CD4-positive, alpha-beta memory T cell (primary cell): Measurements from ENCODE around the gene FAM120A. TPM values are rescaled to one million over a fixed set of nuclear protein-coding genes. Genes with fewer than 3 reads are reported as not detected.

Source experiments
- CTCF ChIA-PET: fragments of 350-600 bp; sonication (Branson Sonifier 250); formaldehyde crosslinking; loops from one replicate; lab custom pipeline; 2021; ENCODE audit warnings: inconsistent platforms; ENCODE audit not compliant: partially characterized antibody; lab: Charles Lee
- POLR2A ChIA-PET: fragments of 350-600 bp; sonication (Branson Sonifier 250); formaldehyde crosslinking; loops from one replicate; lab custom pipeline; 2021; ENCODE audit not compliant: partially characterized antibody; lab: Charles Lee
- DNase-seq, 5 donors: peaks; one replicate each; pipeline versions ENCODE4 v3.0.0 to v3.0.0-alpha.2; 2020 to 2022; ENCODE audit warnings: mixed read lengths in 1 of 5
- H3K27ac ChIP-seq: one replicate; pipeline ENCODE4 v1.7.0; 2013; ENCODE audit warnings: low read depth, low read length
- H3K27me3 ChIP-seq: 2 replicates; pipeline ENCODE4 v1.7.0; 2013; ENCODE audit warnings: mild to moderate bottlenecking, low read length, moderate library complexity; ENCODE audit not compliant: insufficient read depth
- H3K36me3 ChIP-seq: 2 replicates; pipeline ENCODE4 v1.7.0; 2013; ENCODE audit warnings: mild to moderate bottlenecking, low read length, moderate library complexity; ENCODE audit not compliant: insufficient read depth
- H3K4me1 ChIP-seq: 2 replicates; pipeline ENCODE4 v1.7.0; 2013; ENCODE audit warnings: mild to moderate bottlenecking, low read length, moderate library complexity; ENCODE audit not compliant: insufficient read depth
- H3K4me3 ChIP-seq, 2 donors: one replicate each; pipeline ENCODE4 v1.7.0; 2013; ENCODE audit warnings: low read length in 2 of 2, mild to moderate bottlenecking in 1 of 2
- H3K9me3 ChIP-seq, 2 donors: one replicate each; pipeline ENCODE4 v1.7.0; 2013; ENCODE audit warnings: low read length in 2 of 2, control low read depth in 1 of 2; ENCODE audit not compliant: control insufficient read depth in 1 of 2
- H3K27ac Mint-ChIP-seq, 7 donors: one replicate each; pipeline ENCODE4 v1.8.0; 2020 to 2021; ENCODE audit warnings: mixed read lengths in 7 of 7, mild to moderate bottlenecking in 6 of 7, inconsistent platforms in 3 of 7, moderate library complexity in 3 of 7
- H3K27me3 Mint-ChIP-seq, 2 donors: one replicate each; pipeline ENCODE4 v1.8.0; 2020 to 2021; ENCODE audit warnings: mixed read lengths in 2 of 2
- H3K36me3 Mint-ChIP-seq, 2 donors: one replicate each; pipeline ENCODE4 v1.8.0; 2020 to 2021; ENCODE audit warnings: mixed read lengths in 2 of 2, inconsistent platforms in 1 of 2, mild to moderate bottlenecking in 1 of 2
- H3K4me1 Mint-ChIP-seq, 4 donors: one replicate each; pipeline ENCODE4 v1.8.0; 2020 to 2021; ENCODE audit warnings: mixed read lengths in 4 of 4, mild to moderate bottlenecking in 1 of 4
- H3K4me3 Mint-ChIP-seq, 8 donors: one replicate each; pipeline ENCODE4 v1.8.0; 2020 to 2021; ENCODE audit warnings: mixed read lengths in 8 of 8, mild to moderate bottlenecking in 7 of 8, moderate library complexity in 6 of 8, inconsistent platforms in 3 of 8
- H3K9me3 Mint-ChIP-seq, 8 donors: one replicate each; pipeline ENCODE4 v1.8.0; 2020 to 2021; ENCODE audit warnings: mixed read lengths in 8 of 8, mild to moderate bottlenecking in 5 of 8, inconsistent platforms in 3 of 8, moderate library complexity in 1 of 8
- intact Hi-C: fragments of 100-400 bp; cut with micrococcal nuclease; formaldehyde crosslinking; loops from one replicate; pipeline ENCODE4 v1.15.1; 2023
- polyA plus RNA-seq, 2 donors: library from polyadenylated mRNA; unstranded; fragments of 300-500 nt; fragmentation: Illumina TruSeq; gene quantifications; one replicate each; pipeline ENCODE4 v1.2.3, GENCODE V29; 2021
- total RNA-seq, 2 experiments: library from RNA; stranded (reverse); gene quantifications; one replicate each; pipeline ENCODE4 v1.2.3, GENCODE V29; 2021

FAM120A gene
- total and polyA plus RNA-seq, 4 experiments from 2014 or later: 6.2 to 88.5 (median 49.9) TPM

DNA sequence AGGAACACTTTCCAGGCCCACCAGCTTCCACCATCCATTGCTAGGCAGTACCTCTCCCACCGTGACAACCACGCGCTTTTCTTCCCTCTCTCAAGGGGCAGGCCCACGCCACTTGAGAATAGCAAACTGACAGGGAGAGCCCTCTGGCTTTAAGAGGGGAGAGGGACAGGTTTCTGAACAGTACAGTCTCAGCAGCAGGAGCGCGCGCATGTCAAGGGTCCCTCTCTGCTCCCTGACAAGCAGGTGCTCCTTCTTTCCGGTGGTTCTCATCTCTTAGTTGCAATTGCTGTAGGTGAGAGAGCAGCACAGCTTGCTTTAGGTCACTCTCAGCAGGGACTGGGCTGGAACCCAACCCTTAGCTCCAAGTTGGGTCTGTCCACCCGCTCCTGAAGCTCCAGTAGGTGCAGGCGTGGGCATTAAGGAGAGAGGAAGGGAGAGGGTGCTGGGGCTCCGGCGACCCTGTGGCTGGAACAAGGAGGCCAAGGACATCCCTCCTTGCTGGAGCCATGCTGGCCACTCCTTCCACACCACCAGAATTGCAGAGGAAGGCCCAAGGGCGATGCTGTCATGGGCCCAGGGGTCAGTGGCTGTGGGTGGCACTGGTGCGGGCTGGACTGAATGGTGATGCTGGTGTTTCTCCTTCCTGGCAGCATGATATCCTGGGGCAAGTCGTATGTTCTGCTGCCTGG is 115.9 kb downstream of the FAM120A start:
- H3K4me3 Mint-ChIP-seq: peak overlapping the region; percentile 79 to 89 (median 83)
- peak in 1 of 5 donors; percentile 9 for DNase-seq
- intact Hi-C loops: loop anchor here (2.0 to 10.0 kb wide), 6 partner anchors 403 to 895 kb away; partner anchors contain the start of genes CARD19, IPPK and NINJ1
- Histone ChIP-seq H3K36me3 (peaks cover 9% of the 10 kb centered on the region), H3K4me3 (peak overlapping the region; percentile 30 to 65), H3K27me3 (no peaks in the 10 kb centered on the region), H3K4me1 (peaks cover 25% of the 10 kb centered on the region), H3K27ac (peak overlapping the region; percentile 90), H3K9me3 (no peaks in the 10 kb centered on the region)
- H3K36me3 Mint-ChIP-seq: peaks cover 17 to 29% of the 10 kb centered on the region in 2 donors
- CTCF ChIA-PET: interaction anchor here (0.6 to 1.9 kb wide), 6 partner anchors 8 to 116 kb away, joined by 3 to 22 read pairs (median 7); partner anchors contain the start of genes FAM120A and FAM120AOS
- H3K4me1 Mint-ChIP-seq: peaks cover 9 to 31% (median 21%) of the 10 kb centered on the region in 4 donors
- no peaks in the 10 kb centered on the region for H3K27me3 Mint-ChIP-seq
- POLR2A ChIA-PET: interaction anchor here (0.8 to 2.9 kb wide), 11 partner anchors 9 to 897 kb away, joined by 3 to 62 read pairs (median 6); partner anchors contain the start of genes BICD2, FAM120A, FAM120AOS and IPPK
- peak overlapping the region; percentile 87 to 97 (median 93) for H3K27ac Mint-ChIP-seq
- peaks cover 0 to 3% (median 0%) of the 10 kb centered on the region in 8 donors for H3K9me3 Mint-ChIP-seq

DNA sequence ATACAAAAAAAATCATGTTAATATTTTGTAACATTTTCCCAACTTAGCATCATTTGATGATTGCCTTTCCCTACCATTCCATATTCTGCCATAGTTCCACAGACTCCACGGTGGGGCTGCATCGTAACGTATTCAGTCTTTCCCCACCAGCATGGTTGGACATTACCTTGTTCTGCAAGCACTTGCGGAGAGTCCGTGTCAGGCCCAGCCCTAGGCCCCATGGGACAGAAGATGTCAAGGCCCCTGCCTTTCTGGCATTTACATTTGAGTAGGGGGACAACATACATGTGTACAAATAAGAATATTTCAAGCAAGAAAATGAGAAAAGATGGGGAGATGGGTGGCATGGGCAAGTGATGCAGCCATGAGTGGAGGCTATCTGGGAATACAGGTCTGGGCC is 116.7 kb downstream of the FAM120A start:
- Mint-ChIP-seq H3K27me3 (no peaks in the 10 kb centered on the region), H3K4me1 (peaks cover 11 to 38% (median 21%) of the 10 kb centered on the region in 4 donors), H3K9me3 (peaks cover 0 to 3% (median 0%) of the 10 kb centered on the region in 8 donors), H3K36me3 (peaks cover 13 to 25% of the 10 kb centered on the region in 2 donors), H3K4me3 (peak overlapping the region in 2 of 8 donors; percentile 5 to 26), H3K27ac (peak overlapping the region in 2 of 7 donors; percentile 87 to 95)
- DNase-seq: no peak
- Histone ChIP-seq H3K27me3 (no peaks in the 10 kb centered on the region), H3K4me3 (no peak overlapping the region), H3K36me3 (peaks cover 4% of the 10 kb centered on the region), H3K9me3 (no peaks in the 10 kb centered on the region), H3K27ac (no peak overlapping the region), H3K4me1 (peaks cover 25% of the 10 kb centered on the region)
- intact Hi-C loops: loop anchor here (5.0 to 10.0 kb wide), 5 partner anchors 403 to 896 kb away; partner anchors contain the start of genes IPPK and NINJ1
- ChIA-PET POLR2A (no interaction called here), CTCF (no interaction called here)

- H3K27ac Mint-ChIP-seq: no peak overlapping the region
- H3K36me3 Mint-ChIP-seq: peaks cover 0 to 10% of the 10 kb centered on the region in 2 donors
- H3K9me3 Mint-ChIP-seq: peaks cover 0 to 3% (median 0%) of the 10 kb centered on the region in 8 donors
- H3K27me3 Mint-ChIP-seq: no peaks in the 10 kb centered on the region
- ChIA-PET POLR2A (no interaction called here), CTCF (no interaction called here)
- Histone ChIP-seq H3K27ac (no peak overlapping the region), H3K4me1 (peaks cover 28% of the 10 kb centered on the region), H3K4me3 (no peak overlapping the region), H3K9me3 (no peaks in the 10 kb centered on the region), H3K27me3 (no peaks in the 10 kb centered on the region), H3K36me3 (no peaks in the 10 kb centered on the region)
- no peak overlapping the region for H3K4me3 Mint-ChIP-seq
- intact Hi-C loops: loop anchor here (5.0 to 10.0 kb wide), 6 partner anchors 405 to 1277 kb away; partner anchors contain the start of genes IARS1, IPPK and NINJ1
- DNase-seq: no peak
- peaks cover 17 to 50% (median 28%) of the 10 kb centered on the region in 4 donors for H3K4me1 Mint-ChIP-seq
Observed at GRCh38 chr9:93569621-93570174, 118.2 kb downstream of the FAM120A start.

GRCh38 chr9:93572221-93572620 is 120.7 kb downstream of the FAM120A start:
- DNase-seq: no peak
- Histone ChIP-seq H3K4me3 (no peak overlapping the region), H3K9me3 (no peaks in the 10 kb centered on the region), H3K27ac (no peak overlapping the region), H3K4me1 (peaks cover 20% of the 10 kb centered on the region), H3K27me3 (no peaks in the 10 kb centered on the region), H3K36me3 (no peaks in the 10 kb centered on the region)
- Mint-ChIP-seq H3K9me3 (peaks cover 0 to 3% (median 0%) of the 10 kb centered on the region in 8 donors), H3K27ac (peak overlapping the region in 1 of 7 donors; percentile 11), H3K4me3 (peak overlapping the region in 1 of 8 donors; percentile 26), H3K36me3 (peaks cover 0 to 4% of the 10 kb centered on the region in 2 donors), H3K27me3 (no peaks in the 10 kb centered on the region), H3K4me1 (peaks cover 9 to 44% (median 18%) of the 10 kb centered on the region in 4 donors)
- CTCF ChIA-PET: no interaction called here
- POLR2A ChIA-PET: no interaction called here
- intact Hi-C loops: loop anchor here (5.0 kb wide), 1 partner anchor 1280 kb away; the partner anchor contains the start of gene IARS1

- Histone ChIP-seq H3K27me3 (no peaks in the 10 kb centered on the region), H3K27ac (no peak overlapping the region), H3K9me3 (no peaks in the 10 kb centered on the region), H3K4me3 (no peak overlapping the region), H3K36me3 (no peaks in the 10 kb centered on the region), H3K4me1 (peaks cover 19% of the 10 kb centered on the region)
- DNase-seq: no peak
- Mint-ChIP-seq H3K4me3 (peak overlapping the region in 4 of 8 donors; percentile 26 to 59 (median 40)), H3K4me1 (peaks cover 14 to 43% (median 19%) of the 10 kb centered on the region in 4 donors), H3K36me3 (peaks cover 0 to 6% of the 10 kb centered on the region in 2 donors), H3K27ac (peak overlapping the region in 4 of 7 donors; percentile 20 to 96 (median 36)), H3K27me3 (no peaks in the 10 kb centered on the region), H3K9me3 (peaks cover 0 to 3% (median 0%) of the 10 kb centered on the region in 8 donors)
- ChIA-PET POLR2A (no interaction called here), CTCF (no interaction called here)
- intact Hi-C loops: loop anchor here (5.0 kb wide), 1 partner anchor 1281 kb away; the partner anchor contains the start of gene IARS1
Observed at GRCh38 chr9:93572636-93573515, 121.4 kb downstream of the FAM120A start.

- CTCF ChIA-PET: interaction anchor here (1.0 kb wide), 1 partner anchor 11 kb away, joined by 3 read pairs; no protein-coding TSS in a partner anchor
- peak overlapping the region in 5 of 7 donors; percentile 13 to 96 (median 49) for H3K27ac Mint-ChIP-seq
- peak overlapping the region in 4 of 8 donors; percentile 16 to 59 (median 50) for H3K4me3 Mint-ChIP-seq
Observed at GRCh38 chr9:93573516-93573828, 122.0 kb downstream of the FAM120A start.

More at GRCh38 chr9:93573516-93573828, 122.0 kb downstream of the FAM120A start:
- intact Hi-C loops: loop anchor here (5.0 kb wide), 1 partner anchor 1281 kb away; the partner anchor contains the start of gene IARS1
- Mint-ChIP-seq H3K27me3 (no peaks in the 10 kb centered on the region), H3K36me3 (peaks cover 0 to 6% of the 10 kb centered on the region in 2 donors), H3K4me1 (peaks cover 15 to 46% (median 25%) of the 10 kb centered on the region in 4 donors), H3K9me3 (peaks cover 0 to 3% (median 0%) of the 10 kb centered on the region in 8 donors)
- POLR2A ChIA-PET: no interaction called here
- no peaks in the 10 kb centered on the region for H3K9me3 ChIP-seq
- no peaks in the 10 kb centered on the region for H3K27me3 ChIP-seq
- no peaks in the 10 kb centered on the region for H3K36me3 ChIP-seq
- no peak for DNase-seq
- H3K27ac ChIP-seq: no peak overlapping the region
- H3K4me3 ChIP-seq: no peak overlapping the region
- H3K4me1 ChIP-seq: peaks cover 25% of the 10 kb centered on the region
